HS-27A (cell line): ENCODE results near the gene UBALD2.
"Not testable (repeated sequence)": the region's sequence is repeated elsewhere in the genome, so short reads cannot be mapped to it uniquely, and the experiment has no call there.

ENCODE experiments used
- DNase-seq: peaks from one replicate; pipeline ENCODE4 v3.0.0-alpha.2; 2012; ENCODE audit warnings: low read depth, missing footprints

UBALD2 gene

DNA sequence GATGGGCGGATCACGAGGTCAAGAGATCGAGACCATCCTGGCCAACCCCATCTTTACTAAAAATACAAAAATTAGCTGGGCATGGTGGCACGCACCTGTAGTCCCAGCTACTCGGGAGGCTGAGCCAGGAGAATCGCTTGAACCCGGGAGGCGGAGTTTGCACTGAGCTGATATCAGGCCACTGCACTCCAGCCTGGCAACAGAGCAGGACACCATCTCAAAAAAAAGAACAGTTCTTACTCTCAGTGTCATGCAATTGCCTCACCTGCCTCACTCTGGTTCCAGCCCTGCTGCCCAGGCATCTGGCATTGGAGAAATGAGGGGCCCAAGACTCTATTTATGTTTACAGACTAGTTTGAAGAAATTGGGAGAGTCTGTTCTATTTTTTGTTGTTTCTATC, 20.4 kb upstream of the UBALD2 start:
- not testable (repeated sequence) for DNase-seq

- no peak for DNase-seq
Measured at GRCh38 chr17:76246080-76247066, 18.8 kb upstream of the UBALD2 start.

GRCh38 chr17:76247304-76247703, 17.8 kb upstream of the UBALD2 start:
- no peak for DNase-seq

- DNase-seq, result no peak
Measured at GRCh38 chr17:76248013-76248782, 16.9 kb upstream of the UBALD2 start.

DNA sequence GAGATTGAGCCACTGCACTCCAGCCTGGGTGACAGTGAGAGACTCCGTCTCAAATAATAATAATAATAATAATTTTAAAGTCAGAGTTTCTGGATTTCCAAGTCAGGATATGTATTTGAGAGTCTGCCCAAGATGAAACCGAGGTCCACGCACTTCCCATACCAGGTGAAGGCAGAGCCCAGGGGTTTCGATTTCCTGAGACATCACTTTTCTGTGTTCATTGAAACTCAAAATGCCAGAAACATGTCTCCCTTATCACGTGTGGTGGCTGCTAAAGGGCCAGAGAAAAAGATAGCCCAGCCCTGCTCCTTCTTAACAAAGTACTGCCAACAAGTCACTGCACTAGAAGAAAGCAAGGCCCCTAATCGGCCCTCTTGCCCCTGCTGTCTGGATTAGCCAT, 15.0 kb upstream of the UBALD2 start:
- DNase-seq, result no peak

DNA sequence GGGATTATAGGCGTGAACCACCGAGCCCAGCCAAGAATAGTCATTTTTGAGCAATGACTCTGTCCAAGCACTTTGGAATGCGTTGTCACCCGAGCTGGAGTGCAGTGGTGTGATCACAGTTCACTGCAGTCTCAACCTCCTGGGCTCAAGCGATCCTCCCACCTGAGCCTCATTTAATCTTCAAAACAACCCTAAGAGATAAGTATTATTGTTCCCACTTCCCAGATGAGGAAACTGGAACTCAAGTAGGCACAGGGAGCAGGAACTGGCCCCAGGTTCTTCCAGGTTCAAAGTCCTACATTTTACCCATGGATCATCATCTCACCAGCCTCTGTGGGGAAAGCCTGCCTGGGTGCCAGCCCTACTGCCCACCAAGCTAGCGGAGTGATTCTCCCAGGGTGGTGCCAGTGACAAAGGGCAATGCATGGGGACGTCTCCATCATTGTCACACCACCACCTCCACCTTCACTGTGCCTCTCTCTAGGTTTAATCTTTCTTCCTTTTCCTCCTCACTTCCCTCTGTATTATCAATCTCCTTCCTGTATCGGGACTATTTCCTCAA, 13.6 kb upstream of the UBALD2 start:
- no peak for DNase-seq

DNA sequence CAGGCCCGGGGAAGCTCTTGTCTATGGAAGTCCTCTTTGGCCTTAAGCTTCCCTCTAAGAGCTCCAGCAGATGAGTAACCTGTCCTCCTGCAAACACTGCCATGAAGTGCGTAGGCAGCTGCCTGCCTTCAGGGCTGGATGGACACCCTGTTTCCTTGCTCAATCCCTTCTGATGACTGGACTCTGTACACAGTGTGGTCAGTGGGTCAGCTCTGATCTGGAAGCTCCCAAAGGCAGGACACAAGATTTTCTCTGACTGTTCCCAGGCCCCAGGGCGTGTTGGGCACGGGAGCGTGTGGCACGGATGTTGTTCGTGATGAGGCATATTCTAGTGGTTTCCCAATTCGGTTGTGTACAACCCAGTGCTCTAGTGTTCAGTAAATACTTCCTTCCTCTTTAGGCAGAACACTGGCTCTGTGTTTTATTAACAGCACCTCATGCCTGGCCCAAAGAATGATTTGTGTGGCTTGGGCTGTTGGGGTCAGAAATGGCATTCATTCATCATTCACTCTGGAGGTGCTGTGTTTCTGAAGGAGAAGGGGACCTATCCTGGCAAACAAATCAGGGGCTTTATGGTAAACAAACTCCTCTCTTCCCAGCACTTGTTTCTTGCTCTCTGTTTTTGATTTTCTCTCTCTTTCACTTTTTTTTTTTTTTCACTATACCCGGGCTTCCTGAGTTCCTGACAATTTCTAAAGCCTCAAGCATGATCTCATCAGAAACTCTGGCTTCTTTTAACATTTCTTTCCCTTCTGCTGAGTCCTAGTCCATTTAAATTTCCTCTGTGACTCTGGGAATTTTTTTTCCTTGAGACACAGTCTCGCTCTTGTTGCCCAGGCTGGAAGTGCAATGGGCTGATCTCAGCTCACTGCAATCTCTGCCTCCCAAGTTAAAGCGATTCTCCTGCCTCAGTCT, 12.9 kb upstream of the UBALD2 start:
- no peak for DNase-seq

DNA sequence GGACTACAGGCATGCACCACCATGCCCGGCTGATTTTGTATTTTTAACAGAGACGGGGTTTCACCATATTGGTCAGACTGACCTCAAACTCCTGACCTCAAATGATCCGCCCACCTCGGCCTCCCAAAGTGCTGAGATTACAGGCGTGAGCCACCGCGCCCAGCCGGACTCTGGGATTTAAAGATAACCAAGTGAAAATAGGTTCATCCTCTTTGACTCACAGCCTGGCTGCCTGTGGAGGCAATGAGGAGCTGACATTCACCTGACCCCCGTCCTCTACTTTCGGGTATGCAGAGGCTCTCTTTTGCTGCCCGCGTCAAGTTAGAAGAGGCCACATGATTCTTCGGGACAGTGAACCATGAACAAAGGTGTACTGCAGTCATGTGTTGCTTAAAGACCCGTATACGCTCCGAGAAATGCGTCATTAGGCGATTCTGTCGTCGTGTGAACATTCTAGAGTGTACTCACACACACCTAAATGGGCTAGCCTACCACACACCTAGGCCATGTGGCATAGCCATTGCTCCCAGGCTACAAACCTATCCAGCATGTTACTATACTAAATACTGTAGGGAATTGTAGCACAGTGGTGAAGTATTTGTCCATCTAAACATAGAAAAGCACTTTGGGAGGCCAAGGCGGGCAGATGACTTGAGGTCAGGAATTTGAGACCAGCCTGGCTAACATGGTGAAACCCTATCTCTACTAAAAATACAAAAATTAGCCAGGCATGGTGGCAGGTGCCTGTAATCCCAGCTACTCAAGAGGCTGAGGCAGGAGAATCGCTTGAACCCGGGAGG, 12.0 kb upstream of the UBALD2 start:
- DNase-seq, result not testable (repeated sequence)

DNA sequence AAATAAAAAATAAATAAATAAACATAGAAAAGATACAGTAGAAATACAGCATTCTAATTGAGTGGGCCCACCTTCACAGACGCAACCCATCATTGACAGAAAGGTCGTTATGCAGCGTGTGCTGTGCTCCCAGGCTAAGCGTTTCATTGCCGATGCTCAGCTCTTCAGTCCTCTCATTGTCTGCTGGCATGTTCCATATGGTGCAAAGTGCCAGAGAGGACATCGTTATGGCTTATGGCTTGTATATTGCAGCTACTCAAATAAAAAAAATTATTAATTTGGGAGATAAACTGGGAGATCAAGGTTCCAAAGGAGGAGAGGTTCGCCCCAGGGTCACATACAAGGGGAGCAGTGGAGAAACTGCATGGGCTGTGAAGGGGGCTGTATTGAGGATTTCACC, 11.3 kb upstream of the UBALD2 start:
- DNase-seq, result no peak

GRCh38 chr17:76254275-76254674, 10.9 kb upstream of the UBALD2 start:
- DNase-seq, result no peak

DNA sequence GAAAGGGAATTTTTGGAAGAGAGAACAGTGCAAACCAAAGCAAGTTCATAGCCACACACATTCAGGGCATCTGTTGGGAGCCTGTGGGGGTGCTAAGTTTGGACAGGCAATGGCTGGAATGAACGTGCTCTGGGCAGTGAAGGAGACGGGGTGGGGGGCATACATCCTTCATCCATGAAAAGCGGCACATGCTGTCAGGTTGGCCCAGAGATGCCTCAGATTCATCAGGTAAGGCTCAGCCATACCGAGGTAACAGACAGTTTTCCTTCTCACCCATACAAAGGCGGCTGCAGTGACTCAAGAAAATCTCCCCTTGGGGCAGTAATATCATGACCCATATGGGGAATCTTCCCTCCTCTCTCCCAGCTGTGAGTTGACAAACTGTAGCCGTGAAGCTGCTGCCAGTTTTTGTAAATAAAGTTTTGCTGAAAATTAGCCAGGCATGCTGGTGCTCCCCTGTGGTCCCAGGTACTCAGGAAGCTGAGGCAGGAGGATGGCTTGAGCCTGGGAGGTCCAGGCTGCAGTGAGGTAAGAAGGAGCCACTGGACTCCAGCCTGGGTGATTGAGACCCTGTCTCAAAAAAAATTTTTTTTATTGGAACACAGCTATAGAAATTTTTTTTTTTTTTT, 9.2 kb upstream of the UBALD2 start:
- DNase-seq, result no peak

DNA sequence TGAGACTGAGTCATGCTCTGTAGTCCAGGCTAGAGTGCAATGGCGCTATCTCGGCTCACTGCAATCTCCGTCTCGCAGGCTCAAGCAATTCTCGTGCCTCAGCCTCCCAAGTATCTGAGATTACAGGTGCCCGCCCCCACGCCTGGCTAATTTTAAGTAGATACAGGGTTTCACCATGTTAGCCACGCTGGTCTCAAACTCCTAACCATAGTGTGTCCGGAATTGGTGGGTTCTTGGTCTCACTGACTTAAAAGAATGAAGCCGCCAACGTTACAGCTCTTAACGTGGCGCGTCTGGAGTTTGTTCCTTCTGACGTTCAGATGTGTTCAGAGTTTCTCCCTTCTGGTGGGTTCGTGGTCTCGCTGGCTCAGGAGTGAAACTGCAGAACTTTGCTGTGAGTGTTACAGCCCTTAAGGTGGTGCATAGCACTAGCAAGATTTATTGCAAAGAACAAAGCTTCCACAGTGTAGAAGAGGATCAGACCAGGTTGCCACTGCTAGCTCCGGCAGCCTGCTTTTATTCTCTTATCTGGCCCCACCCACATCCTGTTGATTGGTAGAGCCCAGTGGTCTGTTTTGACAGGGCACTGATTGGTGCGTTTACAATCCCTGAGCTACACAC, 8.6 kb upstream of the UBALD2 start:
- DNase-seq, result not testable (repeated sequence)

- no peak for DNase-seq
Measured at GRCh38 chr17:76260220-76260619, 4.9 kb upstream of the UBALD2 start.

DNA sequence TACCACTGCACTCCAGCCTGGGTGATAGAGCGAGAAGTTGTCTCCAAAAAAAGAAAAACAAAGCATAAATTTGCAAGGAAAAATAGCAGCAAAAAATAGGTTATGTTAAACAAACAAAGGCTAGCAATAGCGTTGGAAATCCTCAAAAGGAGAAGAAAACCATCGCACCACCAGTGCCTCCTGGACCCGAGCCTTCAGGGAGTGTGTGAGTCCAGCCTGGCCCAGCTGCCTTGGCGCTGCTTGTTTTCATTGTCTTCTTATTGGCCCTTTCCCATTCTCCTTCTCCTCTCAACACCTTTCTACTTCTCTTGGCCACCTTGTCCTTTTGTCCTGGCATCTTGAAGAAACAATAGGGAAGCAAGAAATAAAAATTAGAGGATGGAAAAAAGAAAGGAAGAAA, 4.5 kb upstream of the UBALD2 start:
- DNase-seq, result no peak

DNA sequence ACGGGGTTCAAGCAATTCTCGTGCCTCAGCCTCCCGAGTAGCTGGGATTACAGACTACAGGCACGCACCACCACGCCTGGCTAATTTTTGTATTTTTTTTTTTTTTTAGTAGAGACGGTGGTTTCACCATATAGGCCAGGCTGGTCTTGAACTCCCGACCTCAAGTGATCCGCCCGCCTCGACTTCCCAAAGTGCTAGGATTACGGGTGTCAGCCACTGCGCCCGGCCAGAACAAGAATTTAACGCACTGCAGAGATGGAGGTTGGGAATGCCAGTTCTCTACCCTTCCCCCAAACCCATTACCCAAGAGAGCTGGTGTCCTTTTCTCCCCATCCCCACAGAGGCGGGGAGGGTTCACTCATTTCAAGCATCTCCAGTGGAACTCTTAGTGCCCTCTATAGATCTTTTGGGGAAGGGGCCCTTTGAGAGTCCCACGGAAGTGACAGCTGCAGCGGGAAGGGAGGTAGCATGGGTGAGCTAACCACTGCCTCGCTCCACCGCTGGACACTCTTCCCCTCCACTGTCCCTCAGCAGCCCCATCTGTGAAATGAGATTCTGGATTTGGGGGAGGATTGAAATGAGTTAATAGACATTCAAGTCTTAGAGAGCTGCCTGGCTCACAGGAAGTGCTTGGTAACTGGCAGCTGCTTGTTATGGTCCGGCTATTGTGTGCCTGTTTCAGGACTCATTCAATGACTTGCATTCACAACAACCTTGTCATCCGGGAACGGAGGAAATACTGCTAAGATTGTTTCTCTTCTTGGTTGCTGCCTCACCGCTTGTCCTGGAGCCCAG, 3.5 kb upstream of the UBALD2 start:
- DNase-seq, result no peak

DNA sequence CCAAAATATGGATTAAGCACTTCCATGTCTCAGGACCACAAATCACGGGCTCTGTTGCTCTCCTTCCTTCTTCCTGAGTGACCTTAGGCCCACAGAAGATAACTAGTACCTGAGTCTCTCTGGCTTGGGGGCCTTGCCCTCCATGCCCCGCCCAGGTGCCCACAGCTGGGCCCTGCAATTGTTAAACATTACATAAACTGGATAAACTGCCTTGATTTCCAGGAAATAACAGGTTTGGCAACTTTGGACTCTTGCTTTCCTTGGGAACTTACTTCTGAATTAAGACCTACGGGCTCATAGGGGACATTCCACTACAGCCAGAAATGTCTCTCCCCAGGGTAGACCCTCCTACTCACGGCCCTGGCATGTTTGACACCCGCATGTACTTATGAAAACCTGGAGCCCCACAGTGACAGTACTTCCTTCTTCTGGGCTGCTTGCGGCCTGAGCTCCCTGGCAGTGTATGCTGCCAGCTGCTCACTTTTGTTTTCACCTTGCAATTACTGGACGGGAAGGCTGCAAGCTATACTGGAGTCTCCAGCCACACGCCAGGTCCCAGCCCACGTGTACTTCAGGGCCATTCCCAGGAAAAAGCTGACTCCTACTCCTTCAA, 2.3 kb upstream of the UBALD2 start:
- DNase-seq, result no peak

DNA sequence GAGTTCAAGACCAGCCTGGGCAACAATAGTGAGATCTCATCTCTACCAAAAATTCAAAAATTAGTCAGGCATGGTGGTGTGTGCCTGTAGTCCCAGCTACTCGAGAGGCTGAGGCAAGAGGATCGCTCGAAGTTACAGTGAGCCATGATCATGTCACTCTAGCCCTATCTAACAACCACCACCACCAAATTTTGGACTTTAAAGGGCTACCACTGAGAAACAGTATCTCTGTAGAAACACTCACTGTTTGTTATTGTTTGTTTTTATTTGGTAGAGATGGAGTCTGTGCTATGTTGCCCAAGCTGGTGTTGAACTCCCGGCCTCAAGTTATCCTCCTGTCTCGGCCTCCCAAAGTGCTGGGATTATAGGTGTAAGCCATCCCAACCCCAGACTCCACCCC, 1.3 kb upstream of the UBALD2 start:
- DNase-seq, result no peak

DNA sequence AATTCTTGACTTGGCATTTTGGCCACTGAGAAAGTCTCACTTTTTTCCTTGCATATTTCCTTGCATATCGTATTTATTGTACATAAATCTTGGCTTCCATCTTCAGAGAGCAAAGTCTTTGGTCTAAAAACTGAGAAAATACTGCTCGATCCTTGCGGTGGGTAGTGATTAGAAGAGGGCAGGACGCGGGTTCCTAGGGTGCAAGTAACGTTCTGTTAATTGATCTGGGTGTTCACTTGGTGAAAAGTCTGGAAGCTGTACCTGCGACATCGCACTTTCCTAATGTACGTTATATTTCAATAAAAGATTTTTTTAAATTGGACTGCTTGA, 758 bp upstream of the UBALD2 start:
- no peak for DNase-seq
